OCI-LY7 (cell line): ENCODE results near the gene DNM3.

Experiments used
- CTCF ChIP-seq: fragments of 200-600 bp; sonication (generic); conservative IDR thresholded peaks from 2 replicates; pipeline ENCODE4 v1.5.1; 2014; ENCODE audit warnings: mild to moderate bottlenecking, antibody characterized with exemption, low read length, moderate library complexity, mixed read lengths
- EZH2phosphoT487 ChIP-seq: fragments of 200-600 bp; sonication (generic); IDR thresholded peaks from 2 replicates; pipeline ENCODE4 v1.6.1; 2018; ENCODE audit warnings: low read depth, borderline replicate concordance, mild to moderate bottlenecking, mixed run types, antibody characterized with exemption, low read length, moderate library complexity, mixed read lengths

- TF ChIP-seq CTCF (no peak), EZH2phosphoT487 (no peak)
Observed at GRCh38 chr1:172238965-172239364, 397.7 kb downstream of the DNM3 start.
